CD4-positive, alpha-beta memory T cell (primary cell): Measurements from ENCODE around the gene HOXD11. TPM values are rescaled to one million over a fixed set of nuclear protein-coding genes. Genes with fewer than 3 reads are reported as not detected.
A peak's percentile ranks its signal among the peaks of the same experiment; 100 is the strongest.

Experiments
- CTCF ChIA-PET: fragments of 350-600 bp; sonication (Branson Sonifier 250); formaldehyde crosslinking; loops from one replicate; lab custom pipeline; 2021; ENCODE audit warnings: inconsistent platforms; ENCODE audit not compliant: partially characterized antibody; lab: Charles Lee
- POLR2A ChIA-PET: fragments of 350-600 bp; sonication (Branson Sonifier 250); formaldehyde crosslinking; loops from one replicate; lab custom pipeline; 2021; ENCODE audit not compliant: partially characterized antibody; lab: Charles Lee
- DNase-seq, 5 donors: peaks; one replicate each; pipeline versions ENCODE4 v3.0.0 to v3.0.0-alpha.2; 2020 to 2022; ENCODE audit warnings: mixed read lengths in 1 of 5
- H3K27ac ChIP-seq: one replicate; pipeline ENCODE4 v1.7.0; 2013; ENCODE audit warnings: low read depth, low read length
- H3K27me3 ChIP-seq: 2 replicates; pipeline ENCODE4 v1.7.0; 2013; ENCODE audit warnings: mild to moderate bottlenecking, low read length, moderate library complexity; ENCODE audit not compliant: insufficient read depth
- H3K36me3 ChIP-seq: 2 replicates; pipeline ENCODE4 v1.7.0; 2013; ENCODE audit warnings: mild to moderate bottlenecking, low read length, moderate library complexity; ENCODE audit not compliant: insufficient read depth
- H3K4me1 ChIP-seq: 2 replicates; pipeline ENCODE4 v1.7.0; 2013; ENCODE audit warnings: mild to moderate bottlenecking, low read length, moderate library complexity; ENCODE audit not compliant: insufficient read depth
- H3K4me3 ChIP-seq, 2 donors: one replicate each; pipeline ENCODE4 v1.7.0; 2013; ENCODE audit warnings: low read length in 2 of 2, mild to moderate bottlenecking in 1 of 2
- H3K9me3 ChIP-seq, 2 donors: one replicate each; pipeline ENCODE4 v1.7.0; 2013; ENCODE audit warnings: low read length in 2 of 2, control low read depth in 1 of 2; ENCODE audit not compliant: control insufficient read depth in 1 of 2
- H3K27ac Mint-ChIP-seq, 7 donors: one replicate each; pipeline ENCODE4 v1.8.0; 2020 to 2021; ENCODE audit warnings: mixed read lengths in 7 of 7, mild to moderate bottlenecking in 6 of 7, inconsistent platforms in 3 of 7, moderate library complexity in 3 of 7
- H3K27me3 Mint-ChIP-seq, 2 donors: one replicate each; pipeline ENCODE4 v1.8.0; 2020 to 2021; ENCODE audit warnings: mixed read lengths in 2 of 2
- H3K36me3 Mint-ChIP-seq, 2 donors: one replicate each; pipeline ENCODE4 v1.8.0; 2020 to 2021; ENCODE audit warnings: mixed read lengths in 2 of 2, inconsistent platforms in 1 of 2, mild to moderate bottlenecking in 1 of 2
- H3K4me1 Mint-ChIP-seq, 4 donors: one replicate each; pipeline ENCODE4 v1.8.0; 2020 to 2021; ENCODE audit warnings: mixed read lengths in 4 of 4, mild to moderate bottlenecking in 1 of 4
- H3K4me3 Mint-ChIP-seq, 8 donors: one replicate each; pipeline ENCODE4 v1.8.0; 2020 to 2021; ENCODE audit warnings: mixed read lengths in 8 of 8, mild to moderate bottlenecking in 7 of 8, moderate library complexity in 6 of 8, inconsistent platforms in 3 of 8
- H3K9me3 Mint-ChIP-seq, 8 donors: one replicate each; pipeline ENCODE4 v1.8.0; 2020 to 2021; ENCODE audit warnings: mixed read lengths in 8 of 8, mild to moderate bottlenecking in 5 of 8, inconsistent platforms in 3 of 8, moderate library complexity in 1 of 8
- intact Hi-C: fragments of 100-400 bp; cut with micrococcal nuclease; formaldehyde crosslinking; loops from one replicate; pipeline ENCODE4 v1.15.1; 2023
- polyA plus RNA-seq, 2 donors: library from polyadenylated mRNA; unstranded; fragments of 300-500 nt; fragmentation: Illumina TruSeq; gene quantifications; one replicate each; pipeline ENCODE4 v1.2.3, GENCODE V29; 2021
- total RNA-seq, 2 experiments: library from RNA; stranded (reverse); gene quantifications; one replicate each; pipeline ENCODE4 v1.2.3, GENCODE V29; 2021

Gene HOXD11
- total and polyA plus RNA-seq, 4 experiments from 2014 or later = not detected

DNA sequence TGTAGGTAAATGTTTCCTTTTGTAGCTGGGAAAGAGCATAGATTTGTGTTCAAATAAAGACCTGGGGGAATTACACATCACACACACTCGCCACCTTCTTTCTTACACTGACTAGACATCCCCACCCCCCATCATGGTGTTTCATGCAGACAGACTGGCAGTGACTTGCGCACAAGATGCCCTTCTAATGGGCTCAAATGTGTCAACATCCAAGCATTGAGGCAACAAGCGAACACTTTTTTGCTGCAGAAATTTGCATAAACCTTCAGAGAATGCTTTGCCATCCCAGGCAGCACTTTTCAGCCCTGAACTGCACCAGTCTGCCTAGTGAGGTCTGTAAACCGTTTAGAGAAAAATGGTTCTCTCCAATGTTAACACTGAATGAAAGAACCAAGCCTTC, 27.0 kb downstream of the HOXD11 start:
- H3K4me1 ChIP-seq = peaks cover 42% of the 10 kb centered on the region
- ChIA-PET POLR2A (no interaction called here), CTCF (interaction anchor here (1.4 to 4.4 kb wide), 2 partner anchors 320 to 518 kb away, joined by 4 to 32 read pairs; no protein-coding TSS in a partner anchor)
- no peaks in the 10 kb centered on the region for H3K36me3 ChIP-seq
- H3K36me3 Mint-ChIP-seq = peaks cover 1 to 8% of the 10 kb centered on the region in 2 donors
- no peak overlapping the region for H3K27ac ChIP-seq
- H3K27me3 ChIP-seq = peaks cover 87% of the 10 kb centered on the region
- H3K4me3 ChIP-seq = no peak overlapping the region
- H3K9me3 ChIP-seq = no peaks in the 10 kb centered on the region
- H3K9me3 Mint-ChIP-seq = peaks cover 0 to 37% (median 35%) of the 10 kb centered on the region in 8 donors
- DNase-seq = no peak
- H3K4me3 Mint-ChIP-seq = peak overlapping the region in 1 of 8 donors; percentile 4
- H3K4me1 Mint-ChIP-seq = peaks cover 13 to 55% (median 36%) of the 10 kb centered on the region in 4 donors
- peaks cover 67 to 74% of the 10 kb centered on the region in 2 donors for H3K27me3 Mint-ChIP-seq
- intact Hi-C loops = loop anchor here (5.0 kb wide), 1 partner anchor 132 kb away; the partner anchor contains the start of gene LNPK
- no peak overlapping the region for H3K27ac Mint-ChIP-seq

DNA sequence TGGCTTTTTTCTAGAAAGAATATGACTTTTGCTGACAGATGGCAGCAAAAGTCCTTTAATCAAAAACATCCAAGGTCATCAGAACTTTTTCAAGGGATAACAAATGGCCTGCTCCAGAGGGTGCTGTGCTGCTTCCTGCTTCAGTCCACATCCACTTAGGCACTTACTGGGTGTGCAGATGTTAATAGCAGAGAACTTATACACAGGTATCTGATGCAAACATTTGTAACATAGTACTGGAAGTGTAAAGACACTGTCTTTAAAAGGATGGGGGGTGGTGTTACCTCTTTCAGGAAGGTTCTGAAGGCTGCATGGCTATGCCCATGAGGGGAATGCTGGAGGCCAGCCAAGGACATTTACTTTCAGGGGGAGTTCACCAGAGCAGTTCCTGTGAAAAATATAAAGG, 28.0 kb downstream of the HOXD11 start:
- peaks cover 91% of the 10 kb centered on the region for H3K27me3 ChIP-seq
- ChIA-PET POLR2A (no interaction called here), CTCF (interaction anchor here (1.6 to 2.1 kb wide), 2 partner anchors 8 to 320 kb away, joined by 6 to 8 read pairs; no protein-coding TSS in a partner anchor)
- Mint-ChIP-seq H3K9me3 (peaks cover 0 to 44% (median 41%) of the 10 kb centered on the region in 8 donors), H3K27me3 (peaks cover 73 to 78% of the 10 kb centered on the region in 2 donors), H3K36me3 (peaks cover 1 to 8% of the 10 kb centered on the region in 2 donors), H3K27ac (peak overlapping the region in 2 of 7 donors; percentile 35 to 54), H3K4me1 (peaks cover 13 to 57% (median 40%) of the 10 kb centered on the region in 4 donors), H3K4me3 (peak overlapping the region in 1 of 8 donors; percentile 59)
- DNase-seq = no peak
- no peak overlapping the region for H3K27ac ChIP-seq
- intact Hi-C loops = no loop called here
- no peaks in the 10 kb centered on the region for H3K36me3 ChIP-seq
- H3K4me3 ChIP-seq = no peak overlapping the region
- H3K9me3 ChIP-seq = no peaks in the 10 kb centered on the region
- peaks cover 39% of the 10 kb centered on the region for H3K4me1 ChIP-seq

DNA sequence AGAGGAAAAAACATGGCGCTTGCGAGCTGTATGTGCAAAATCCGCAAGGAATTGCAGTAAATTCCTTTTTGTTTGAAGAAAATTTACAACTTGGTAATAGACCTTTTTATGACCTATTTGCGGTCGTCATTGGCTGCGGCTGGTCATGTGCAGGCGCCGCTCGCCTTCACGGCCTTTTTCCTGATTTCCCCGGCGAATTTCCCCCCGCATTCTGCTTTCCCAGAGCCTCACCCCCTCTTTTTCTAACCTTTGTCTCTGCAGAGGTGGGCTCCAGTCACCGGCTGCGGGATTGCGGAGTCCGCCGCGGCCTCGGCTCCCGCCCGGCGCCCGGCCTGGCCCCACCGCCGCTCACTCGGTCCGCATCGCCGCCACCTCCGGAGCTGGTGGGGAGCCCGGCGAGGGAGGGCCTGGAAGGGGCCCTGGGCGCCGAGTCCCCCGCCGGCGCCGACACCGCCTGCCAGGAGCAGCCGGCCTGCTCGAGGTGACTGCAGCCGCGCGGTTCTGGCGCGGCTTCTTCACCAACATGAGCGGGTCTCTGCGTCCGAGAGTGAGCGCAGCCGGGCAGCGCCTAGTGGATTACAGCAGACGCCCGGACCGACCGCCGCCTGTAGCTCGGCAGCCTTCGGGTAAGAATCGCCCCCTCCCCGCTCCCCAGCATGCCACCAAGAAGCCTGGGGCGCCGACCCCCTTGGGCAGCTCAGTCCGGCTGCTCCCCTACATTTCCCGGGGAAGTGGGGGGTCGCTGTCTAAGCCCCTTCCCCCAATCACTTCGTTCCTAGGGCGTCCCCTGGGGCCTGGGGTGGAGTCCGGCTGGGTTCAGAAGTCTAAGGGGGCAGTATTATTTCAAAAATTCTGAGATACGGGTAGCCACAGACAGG, 29.5 kb downstream of the HOXD11 start:
- peaks cover 2 to 8% of the 10 kb centered on the region in 2 donors for H3K36me3 Mint-ChIP-seq
- no peak for DNase-seq
- H3K27me3 ChIP-seq = peaks cover 94% of the 10 kb centered on the region
- H3K4me1 Mint-ChIP-seq = peaks cover 18 to 54% (median 39%) of the 10 kb centered on the region in 4 donors
- peaks cover 0 to 41% (median 34%) of the 10 kb centered on the region in 8 donors for H3K9me3 Mint-ChIP-seq
- intact Hi-C loops = no loop called here
- H3K27me3 Mint-ChIP-seq = peaks cover 72 to 79% of the 10 kb centered on the region in 2 donors
- POLR2A ChIA-PET = no interaction called here
- peak overlapping the region in 6 of 8 donors; percentile 48 to 77 (median 66) for H3K4me3 Mint-ChIP-seq
- no peak overlapping the region for H3K27ac ChIP-seq
- CTCF ChIA-PET = interaction anchor here (1.6 to 2.1 kb wide), 2 partner anchors 9 to 319 kb away, joined by 6 to 8 read pairs; no protein-coding TSS in a partner anchor
- no peaks in the 10 kb centered on the region for H3K36me3 ChIP-seq
- peaks cover 38% of the 10 kb centered on the region for H3K4me1 ChIP-seq
- H3K4me3 ChIP-seq = no peak overlapping the region
- no peaks in the 10 kb centered on the region for H3K9me3 ChIP-seq
- H3K27ac Mint-ChIP-seq = peak overlapping the region in 2 of 7 donors; percentile 26 to 54

- peak overlapping the region in 3 of 8 donors; percentile 35 to 54 (median 46) for H3K4me3 Mint-ChIP-seq
- peaks cover 16 to 52% (median 36%) of the 10 kb centered on the region in 4 donors for H3K4me1 Mint-ChIP-seq
- no peaks in the 10 kb centered on the region for H3K9me3 ChIP-seq
- H3K4me3 ChIP-seq = no peak overlapping the region
- ChIA-PET CTCF (no interaction called here), POLR2A (no interaction called here)
- peaks cover 0 to 40% (median 30%) of the 10 kb centered on the region in 8 donors for H3K9me3 Mint-ChIP-seq
- H3K4me1 ChIP-seq = peaks cover 34% of the 10 kb centered on the region
- DNase-seq = no peak
- peaks cover 96% of the 10 kb centered on the region for H3K27me3 ChIP-seq
- no peaks in the 10 kb centered on the region for H3K36me3 ChIP-seq
- H3K36me3 Mint-ChIP-seq = peaks cover 2 to 8% of the 10 kb centered on the region in 2 donors
- intact Hi-C loops = no loop called here
- H3K27ac Mint-ChIP-seq = peak overlapping the region in 2 of 7 donors; percentile 41 to 47
- H3K27me3 Mint-ChIP-seq = peaks cover 74 to 81% of the 10 kb centered on the region in 2 donors
- H3K27ac ChIP-seq = no peak overlapping the region
Observed at GRCh38 chr2:176137252-176137580, 30.1 kb downstream of the HOXD11 start.

DNA sequence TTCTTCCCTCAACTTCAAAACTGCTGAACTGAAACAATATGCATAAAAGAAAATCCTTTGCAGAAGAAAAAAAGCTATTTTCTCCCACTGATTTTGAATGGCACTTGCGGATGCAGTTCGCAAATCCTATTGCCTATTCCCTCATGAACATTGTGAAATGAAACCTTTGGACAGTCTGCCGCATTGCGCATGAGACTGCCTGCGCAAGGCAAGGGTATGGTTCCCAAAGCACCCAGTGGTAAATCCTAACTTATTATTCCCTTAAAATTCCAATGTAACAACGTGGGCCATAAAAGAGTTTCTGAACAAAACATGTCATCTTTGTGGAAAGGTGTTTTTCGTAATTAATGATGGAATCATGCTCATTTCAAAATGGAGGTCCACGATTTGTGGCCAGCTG, 30.8 kb downstream of the HOXD11 start:
- no peaks in the 10 kb centered on the region for H3K36me3 ChIP-seq
- peaks cover 95% of the 10 kb centered on the region for H3K27me3 ChIP-seq
- no peak for DNase-seq
- Mint-ChIP-seq H3K27ac (peak overlapping the region in 2 of 7 donors; percentile 47 to 86), H3K4me3 (peak overlapping the region in 1 of 8 donors; percentile 4), H3K27me3 (peaks cover 72 to 78% of the 10 kb centered on the region in 2 donors), H3K36me3 (peaks cover 1 to 8% of the 10 kb centered on the region in 2 donors), H3K4me1 (peaks cover 13 to 45% (median 32%) of the 10 kb centered on the region in 4 donors), H3K9me3 (peaks cover 0 to 40% (median 26%) of the 10 kb centered on the region in 8 donors)
- CTCF ChIA-PET = interaction anchor here (3.0 kb wide), 1 partner anchor 317 kb away, joined by 28 read pairs; no protein-coding TSS in a partner anchor
- intact Hi-C loops = no loop called here
- no peaks in the 10 kb centered on the region for H3K9me3 ChIP-seq
- H3K4me3 ChIP-seq = no peak overlapping the region
- peaks cover 28% of the 10 kb centered on the region for H3K4me1 ChIP-seq
- POLR2A ChIA-PET = no interaction called here
- no peak overlapping the region for H3K27ac ChIP-seq

GRCh38 chr2:176138526-176138922, 31.4 kb downstream of the HOXD11 start:
- intact Hi-C loops = no loop called here
- ChIA-PET CTCF (interaction anchor here (1.3 to 3.0 kb wide), 3 partner anchors 12 to 513 kb away, joined by 3 to 28 read pairs (median 7); no protein-coding TSS in a partner anchor), POLR2A (no interaction called here)
- Mint-ChIP-seq H3K27me3 (peaks cover 72 to 78% of the 10 kb centered on the region in 2 donors), H3K4me3 (peak overlapping the region in 4 of 8 donors; percentile 3 to 70 (median 14)), H3K9me3 (peaks cover 0 to 40% (median 26%) of the 10 kb centered on the region in 8 donors), H3K27ac (peak overlapping the region in 3 of 7 donors; percentile 57 to 86 (median 74)), H3K36me3 (peaks cover 1 to 8% of the 10 kb centered on the region in 2 donors), H3K4me1 (peaks cover 13 to 44% (median 31%) of the 10 kb centered on the region in 4 donors)
- H3K27me3 ChIP-seq = peaks cover 91% of the 10 kb centered on the region
- H3K4me1 ChIP-seq = peaks cover 27% of the 10 kb centered on the region
- DNase-seq = no peak
- no peak overlapping the region for H3K27ac ChIP-seq
- H3K4me3 ChIP-seq = no peak overlapping the region
- no peaks in the 10 kb centered on the region for H3K9me3 ChIP-seq
- H3K36me3 ChIP-seq = no peaks in the 10 kb centered on the region
